WTC11 (cell line): ENCODE measurements around the gene UBL7. TPM values are rescaled to one million over a fixed set of nuclear protein-coding genes. Genes with fewer than 3 reads are reported as not detected.
A peak's percentile ranks its signal among the peaks of the same experiment; 100 is the strongest.

ENCODE experiments used
- ATAC-seq: fragments of 200-7000 bp; cut with Tn5 transposase; 2 replicates; pipeline ENCODE4 v1.10.0; 2021; ENCODE audit warnings: mild to moderate bottlenecking, moderate library complexity
- CTCF ChIA-PET: fragments of 300-600 bp; sonication (Branson Sonifier 250); formaldehyde crosslinking; loops from one replicate; lab custom pipeline; 2021; ENCODE audit warnings: antibody characterized with exemption; lab: Charles Lee
- POLR2A ChIA-PET: fragments of 350-600 bp; sonication (Branson Sonifier 250); formaldehyde crosslinking; loops from one replicate; lab custom pipeline; 2021; ENCODE audit warnings: antibody characterized with exemption; lab: Charles Lee
- DNase-seq: peaks from one replicate; pipeline ENCODE4 v3.0.0; 2021; ENCODE audit warnings: low spot score
- H3K27ac Mint-ChIP-seq: 2 replicates; pipeline ENCODE4 v1.8.0; 2021; ENCODE audit warnings: mixed read lengths
- H3K27me3 Mint-ChIP-seq: 2 replicates; pipeline ENCODE4 v1.8.0; 2021; ENCODE audit warnings: low read depth, mild to moderate bottlenecking, moderate library complexity, mixed read lengths
- H3K36me3 Mint-ChIP-seq: 2 replicates; pipeline ENCODE4 v1.8.0; 2021; ENCODE audit warnings: mixed read lengths
- H3K4me1 Mint-ChIP-seq: 2 replicates; pipeline ENCODE4 v1.8.0; 2022; ENCODE audit warnings: mixed read lengths
- H3K4me3 Mint-ChIP-seq: 2 replicates; pipeline ENCODE4 v1.8.0; 2021; ENCODE audit warnings: mild to moderate bottlenecking, moderate library complexity, mixed read lengths
- H3K9me3 Mint-ChIP-seq: 2 replicates; pipeline ENCODE4 v1.8.0; 2021; ENCODE audit warnings: mixed read lengths
- CDX4 ChIP-seq: fragments of 250-450 bp; sonication (Bioruptor Pico); IDR thresholded peaks from 2 replicates; pipeline ENCODE4 v1.9.0; 2021; ENCODE audit warnings: moderate library complexity, mild to moderate bottlenecking, inconsistent platforms, borderline replicate concordance
- E2F4 ChIP-seq: sonication (generic); formaldehyde crosslinking; IDR thresholded peaks from 2 replicates; pipeline ENCODE4 v1.8.1; 2022; ENCODE audit warnings: low read depth, mild to moderate bottlenecking, moderate library complexity, missing genetic modification reagents, borderline replicate concordance
- FOXP1 ChIP-seq: sonication (generic); formaldehyde crosslinking; IDR thresholded peaks from 2 replicates; pipeline ENCODE4 v1.8.0; 2022; ENCODE audit warnings: missing genetic modification reagents, mild to moderate bottlenecking, moderate library complexity, borderline replicate concordance
- GABPB1 ChIP-seq: sonication (generic); formaldehyde crosslinking; IDR thresholded peaks from 2 replicates; pipeline ENCODE4 v1.8.1; 2023; ENCODE audit warnings: mild to moderate bottlenecking, missing genetic modification reagents
- HMGXB4 ChIP-seq: sonication (generic); formaldehyde crosslinking; IDR thresholded peaks from 2 replicates; pipeline ENCODE4 v1.8.1; 2023; ENCODE audit warnings: mild to moderate bottlenecking, moderate library complexity, missing genetic modification reagents
- KAT7 ChIP-seq: sonication (generic); formaldehyde crosslinking; IDR thresholded peaks from 2 replicates; pipeline ENCODE4 v1.8.1; 2023; ENCODE audit warnings: missing genetic modification reagents, mild to moderate bottlenecking, borderline replicate concordance
- NFATC4 ChIP-seq: fragments of 250-450 bp; sonication (Bioruptor Pico); IDR thresholded peaks from 2 replicates; pipeline ENCODE4 v1.9.0; 2021; ENCODE audit warnings: mild to moderate bottlenecking
- NR2C2 ChIP-seq: sonication (generic); formaldehyde crosslinking; IDR thresholded peaks from 2 replicates; pipeline ENCODE4 v1.8.0; 2022; ENCODE audit warnings: mild to moderate bottlenecking, missing genetic modification reagents
- NR3C1 ChIP-seq: sonication (generic); formaldehyde crosslinking; conservative IDR thresholded peaks from 2 replicates; pipeline ENCODE4 v1.8.1; 2023; ENCODE audit warnings: low read depth, mild to moderate bottlenecking, missing genetic modification reagents
- RORB ChIP-seq: fragments of 250-450 bp; sonication (Bioruptor Pico); IDR thresholded peaks from 2 replicates; pipeline ENCODE4 v1.9.0; 2021; ENCODE audit warnings: mild to moderate bottlenecking
- SMAD3 ChIP-seq: sonication (generic); formaldehyde crosslinking; IDR thresholded peaks from 2 replicates; pipeline ENCODE4 v1.8.0; 2022; ENCODE audit warnings: missing genetic modification reagents, mild to moderate bottlenecking, borderline replicate concordance
- SOX15 ChIP-seq: fragments of 250-450 bp; sonication (Bioruptor Pico); IDR thresholded peaks from 2 replicates; pipeline ENCODE4 v1.9.0; 2021; ENCODE audit warnings: mild to moderate bottlenecking
- TCF7 ChIP-seq: sonication (generic); formaldehyde crosslinking; IDR thresholded peaks from 2 replicates; pipeline ENCODE4 v1.8.0; 2022; ENCODE audit warnings: mild to moderate bottlenecking, low read depth, missing genetic modification reagents, moderate library complexity
- TEAD1 ChIP-seq: sonication (generic); formaldehyde crosslinking; IDR thresholded peaks from 2 replicates; pipeline ENCODE4 v1.8.0; 2022; ENCODE audit warnings: mild to moderate bottlenecking, missing genetic modification reagents
- TEAD4 ChIP-seq: sonication (generic); formaldehyde crosslinking; IDR thresholded peaks from 2 replicates; pipeline ENCODE4 v1.8.0; 2022; ENCODE audit warnings: mild to moderate bottlenecking, missing genetic modification reagents
- ZNF138 ChIP-seq: sonication (generic); formaldehyde crosslinking; conservative IDR thresholded peaks from 2 replicates; pipeline ENCODE4 v1.8.1; 2022; ENCODE audit warnings: mild to moderate bottlenecking, moderate library complexity, missing genetic modification reagents
- ZNF281 ChIP-seq: sonication (generic); formaldehyde crosslinking; IDR thresholded peaks from 2 replicates; pipeline ENCODE4 v1.8.0; 2023; ENCODE audit warnings: mild to moderate bottlenecking, missing genetic modification reagents
- ZNF317 ChIP-seq: sonication (generic); formaldehyde crosslinking; IDR thresholded peaks from 2 replicates; pipeline ENCODE4 v1.8.1; 2023; ENCODE audit warnings: low read depth, mild to moderate bottlenecking, moderate library complexity, missing genetic modification reagents, borderline replicate concordance
- ZNF396 ChIP-seq: fragments of 250-450 bp; sonication (Bioruptor Pico); IDR thresholded peaks from 2 replicates; pipeline ENCODE4 v1.8.0; 2021; ENCODE audit warnings: mild to moderate bottlenecking, moderate library complexity, borderline replicate concordance
- ZNF423 ChIP-seq: fragments of 250-450 bp; sonication (Bioruptor Pico); IDR thresholded peaks from 2 replicates; pipeline ENCODE4 v2.1.2; 2022; ENCODE audit warnings: mild to moderate bottlenecking, moderate library complexity
- ZNF512 ChIP-seq: sonication (generic); formaldehyde crosslinking; IDR thresholded peaks from 2 replicates; pipeline ENCODE4 v1.8.1; 2022; ENCODE audit warnings: missing genetic modification reagents, borderline replicate concordance
- total RNA-seq: library from RNA; stranded (reverse); gene quantifications from 3 replicates; pipeline ENCODE4 v1.2.3, GENCODE V29; 2021
- TF ChIP-seq, protein P1 (sequence below): sonication (generic); formaldehyde crosslinking; IDR thresholded peaks from 2 replicates; pipeline ENCODE4 v1.8.0; 2022; ENCODE audit warnings: mild to moderate bottlenecking, missing genetic modification reagents

Gene UBL7
- total RNA-seq, 1 experiment from 2014 or later = 70.1 TPM

GRCh38 chr15:74443100-74443909, 17.7 kb downstream of the UBL7 start:
- Mint-ChIP-seq H3K9me3 (no peaks in the 10 kb centered on the region), H3K27me3 (no peaks in the 10 kb centered on the region), H3K4me3 (no peak overlapping the region), H3K27ac (peak overlapping the region; percentile 15), H3K36me3 (peaks cover 8% of the 10 kb centered on the region), H3K4me1 (peaks cover 18% of the 10 kb centered on the region)
- TF ChIP-seq GABPB1 (CRISPR knock-in tag) (peak; percentile 41; the same call in 1 of the 2 replicates), NFATC4 (CRISPR knock-in tag) (no peak), KAT7 (CRISPR knock-in tag) (no peak), ZNF281 (CRISPR knock-in tag) (no peak), NR2C2 (CRISPR knock-in tag) (no peak), E2F4 (CRISPR knock-in tag) (no peak)
- CTCF ChIA-PET = interaction anchor here (0.6 to 11.8 kb wide), 10 partner anchors 18 to 471 kb away, joined by 3 to 136 read pairs (median 6); partner anchors contain the start of gene UBL7
- POLR2A ChIA-PET = interaction anchor here (0.7 to 1.1 kb wide), 2 partner anchors 18 to 61 kb away, joined by 3 to 4 read pairs; partner anchors contain the start of gene UBL7
- no peak for ATAC-seq
- DNase-seq = no peak

DNA sequence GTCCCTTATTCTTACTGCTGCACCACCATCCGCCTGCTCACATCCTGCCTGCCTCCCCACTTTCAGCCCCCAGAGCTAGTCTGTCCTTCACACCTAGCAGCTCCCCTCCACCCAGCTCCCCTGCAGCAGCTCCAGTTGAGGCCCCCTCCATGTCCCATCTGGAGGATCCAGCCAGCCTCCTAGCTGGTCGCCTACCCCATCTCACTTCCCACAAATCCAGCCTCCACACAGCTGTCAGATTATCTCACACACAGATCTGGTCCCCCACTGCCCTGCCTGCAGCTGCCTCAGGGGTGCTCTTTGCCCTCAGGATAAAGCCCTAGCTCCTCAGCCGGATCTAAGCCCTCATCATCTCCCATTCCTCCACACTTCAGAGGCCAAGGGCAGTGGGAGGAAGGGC, 18.4 kb downstream of the UBL7 start:
- no peak overlapping the region for H3K4me3 Mint-ChIP-seq
- DNase-seq (no peak), ATAC-seq (no peak)
- H3K36me3 Mint-ChIP-seq = peaks cover 3% of the 10 kb centered on the region; the same call in 1 of the 2 replicates
- peaks cover 19% of the 10 kb centered on the region for H3K4me1 Mint-ChIP-seq
- CTCF ChIA-PET = interaction anchor here (0.6 to 11.8 kb wide), 10 partner anchors 18 to 470 kb away, joined by 3 to 136 read pairs (median 6); partner anchors contain the start of gene UBL7
- H3K27me3 Mint-ChIP-seq = no peaks in the 10 kb centered on the region
- H3K9me3 Mint-ChIP-seq = no peaks in the 10 kb centered on the region
- POLR2A ChIA-PET = interaction anchor here (0.7 to 1.1 kb wide), 2 partner anchors 18 to 60 kb away, joined by 3 to 4 read pairs; partner anchors contain the start of gene UBL7
- H3K27ac Mint-ChIP-seq = no peak overlapping the region
- TF ChIP-seq HMGXB4 (no peak), SMAD3 (no peak), TEAD1 (no peak), SOX15 (no peak), CDX4 (CRISPR knock-in tag) (no peak), ZNF423 (CRISPR knock-in tag) (no peak), ZNF317 (CRISPR knock-in tag) (no peak), ZNF281 (CRISPR knock-in tag) (no peak), FOXP1 (no peak), ZNF512 (no peak), RORB (CRISPR knock-in tag) (no peak), TEAD4 (CRISPR knock-in tag) (no peak), NR3C1 (CRISPR knock-in tag) (no peak), TCF7 (CRISPR knock-in tag) (no peak), ZNF138 (CRISPR knock-in tag) (no peak), ZNF396 (CRISPR knock-in tag) (no peak)
- TF ChIP-seq, protein P1, sequence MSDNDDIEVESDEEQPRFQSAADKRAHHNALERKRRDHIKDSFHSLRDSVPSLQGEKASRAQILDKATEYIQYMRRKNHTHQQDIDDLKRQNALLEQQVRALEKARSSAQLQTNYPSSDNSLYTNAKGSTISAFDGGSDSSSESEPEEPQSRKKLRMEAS (CRISPR knock-in tag) = no peak
